Esophagus squamous epithelium (tissue), 5 donors: ENCODE measurements around the gene LIPC. TPM values are rescaled to one million over a fixed set of nuclear protein-coding genes. Genes with fewer than 3 reads are reported as not detected.

Experiments used
- DNase-seq: peaks from one replicate; lab custom pipeline; 2025; lab: John Stamatoyannopoulos, UW
- H3K27ac ChIP-seq, 4 donors: fragments of 200-600 bp; sonication (generic); one replicate each; pipeline ENCODE4 v1.5.1; 2016 to 2019; ENCODE audit warnings: mild to moderate bottlenecking in 1 of 4
- H3K27me3 ChIP-seq, 4 donors: fragments of 200-600 bp; sonication (generic); 1 replicate in 3 of 4; 2 replicates in 1 of 4; pipeline versions ENCODE4 v1.5.1 to v1.6.0; 2017 to 2021; ENCODE audit warnings: antibody characterized with exemption in 1 of 4
- H3K36me3 ChIP-seq, 3 donors: fragments of 200-600 bp; sonication (generic); one replicate each; pipeline ENCODE4 v1.5.1; 2016 to 2019
- H3K4me1 ChIP-seq, 3 donors: fragments of 200-600 bp; sonication (generic); one replicate each; pipeline ENCODE4 v1.5.1; 2017 to 2019
- H3K4me3 ChIP-seq, 4 donors: fragments of 200-600 bp; sonication (generic); 1 replicate in 3 of 4; 2 replicates in 1 of 4; pipeline ENCODE4 v1.5.1; 2016 to 2019; ENCODE audit warnings: mild to moderate bottlenecking in 2 of 4, moderate library complexity in 1 of 4
- H3K9me3 ChIP-seq, 3 donors: fragments of 200-600 bp; sonication (generic); one replicate each; pipeline ENCODE4 v1.5.1; 2016 to 2019
- CTCF ChIP-seq, 6 experiments: fragments of 450-650 bp in 4 of 6; fragments of 200-600 bp in 2 of 6; sonication (generic) in 2 of 6; IDR thresholded peaks; one replicate each; pipeline ENCODE4 v1.5.1; 2016 to 2019; ENCODE audit warnings: antibody characterized with exemption in 6 of 6, mild to moderate bottlenecking in 4 of 6, moderate library complexity in 4 of 6
- POLR2A ChIP-seq, 4 donors: fragments of 450-650 bp; IDR thresholded peaks; one replicate each; pipeline ENCODE4 v1.6.1; 2017; ENCODE audit warnings: antibody characterized with exemption in 4 of 4, mild to moderate bottlenecking in 4 of 4, moderate library complexity in 3 of 4
- WGBS, 2 donors: methylation state at CpG; one replicate each; pipeline ENCODE4 v1.1.5; 2018; 5-methylcytosine and 5-hydroxymethylcytosine counted together
- intact Hi-C: fragments of 100-400 bp; cut with DNase I; formaldehyde crosslinking; loops from one replicate; pipeline ENCODE4 v1.15.0; 2022
- total RNA-seq, 4 donors: library from RNA; depleted of rRNA; stranded (reverse); fragments of >200 nt; gene quantifications; one replicate each; pipeline ENCODE4 v1.1.0, GENCODE V29; 2016
- donor health status: DM: yes; HTN: yes; CAD: no.

The LIPC gene
- total RNA-seq, 4 donors from 2014 or later = 0.27 to 1.1 (median 0.38) TPM; not detected in 1

GRCh38 chr15:58469432-58470353, 37.9 kb downstream of the LIPC start:
- 61 to 67% methylated on average over 10 to 11 of the region's 11 CpGs for WGBS, 2 donors
- Histone ChIP-seq H3K36me3 (no peaks in the 10 kb centered on the region), H3K9me3 (no peaks in the 10 kb centered on the region), H3K27ac (no peak overlapping the region), H3K4me3 (no peak overlapping the region), H3K27me3 (no peaks in the 10 kb centered on the region), H3K4me1 (peaks cover 9 to 34% (median 20%) of the 10 kb centered on the region in 3 donors)
- TF ChIP-seq POLR2A (IDR thresholded peaks at IDR 0.05) = no peak
- TF ChIP-seq CTCF (IDR thresholded peaks at IDR 0.05) = no peak
- intact Hi-C loops = no loop called here
- no peak for DNase-seq

DNA sequence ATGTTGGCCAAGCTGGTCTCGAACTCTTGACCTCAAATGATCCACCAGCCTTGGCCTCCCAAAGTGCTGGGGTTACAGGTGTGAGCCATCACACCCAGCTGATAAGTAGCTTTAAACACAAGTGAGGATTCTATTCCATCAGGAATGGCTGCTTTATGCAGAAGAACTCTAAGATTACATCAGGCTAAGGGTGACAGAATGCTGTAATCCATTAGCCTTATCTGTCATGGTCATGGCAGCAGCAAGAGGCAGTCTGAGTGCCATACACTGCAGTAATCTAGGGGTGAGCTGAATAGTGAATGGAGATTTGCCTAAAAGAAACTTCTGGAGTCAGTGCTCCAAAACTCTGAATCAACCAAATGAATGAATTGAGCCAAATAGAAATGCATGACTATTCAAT, 39.6 kb downstream of the LIPC start:
- DNase-seq = no peak
- no peaks in the 10 kb centered on the region for H3K36me3 ChIP-seq
- no peaks in the 10 kb centered on the region for H3K9me3 ChIP-seq
- H3K27me3 ChIP-seq = no peaks in the 10 kb centered on the region
- 80% methylated on average over 1 of the region's 1 CpG; no CpG with 5 or more reads in 1 of the 2 donors for WGBS, 2 donors
- peaks cover 16 to 45% (median 29%) of the 10 kb centered on the region in 3 donors for H3K4me1 ChIP-seq
- H3K27ac ChIP-seq = no peak overlapping the region
- H3K4me3 ChIP-seq = no peak overlapping the region
- TF ChIP-seq POLR2A (IDR thresholded peaks at IDR 0.05) (no peak), CTCF (IDR thresholded peaks at IDR 0.05) (no peak)
- intact Hi-C loops = no loop called here

- no peaks in the 10 kb centered on the region for H3K27me3 ChIP-seq
- H3K4me3 ChIP-seq = no peak overlapping the region
- no peak for DNase-seq
- TF ChIP-seq CTCF (IDR thresholded peaks at IDR 0.05) = no peak
- TF ChIP-seq POLR2A (IDR thresholded peaks at IDR 0.05) = no peak
- no peak overlapping the region for H3K27ac ChIP-seq
- no peaks in the 10 kb centered on the region for H3K36me3 ChIP-seq
- H3K9me3 ChIP-seq = no peaks in the 10 kb centered on the region
- H3K4me1 ChIP-seq = peaks cover 16 to 52% (median 29%) of the 10 kb centered on the region in 3 donors
- WGBS, 2 donors = 79 to 87% methylated on average over 4 of the region's 4 CpGs
- intact Hi-C loops = no loop called here
Observed at GRCh38 chr15:58472221-58472620, 40.4 kb downstream of the LIPC start.

- intact Hi-C loops = no loop called here
- Histone ChIP-seq H3K27ac (peak overlapping the region in 2 of 4 donors; percentile 14 to 40), H3K9me3 (no peaks in the 10 kb centered on the region), H3K4me1 (peaks cover 16 to 57% (median 29%) of the 10 kb centered on the region in 3 donors), H3K36me3 (no peaks in the 10 kb centered on the region), H3K27me3 (no peaks in the 10 kb centered on the region), H3K4me3 (no peak overlapping the region)
- DNase-seq = no peak
- no peak for TF ChIP-seq POLR2A (IDR thresholded peaks at IDR 0.05)
- no peak for TF ChIP-seq CTCF (IDR thresholded peaks at IDR 0.05)
- WGBS, 2 donors = 52 to 55% methylated on average over 8 of the region's 8 CpGs
Observed at GRCh38 chr15:58472821-58473581, 41.2 kb downstream of the LIPC start.
